A673 (cell line): Measurements from ENCODE around the gene POLR1G.

ENCODE experiments used
- CTCF ChIP-seq: fragments of 300-800, 200-600 bp; sonication (generic); conservative IDR thresholded peaks from 2 replicates; pipeline ENCODE4 v1.5.1; 2017; ENCODE audit warnings: low read depth, mild to moderate bottlenecking, antibody characterized with exemption, low read length, moderate library complexity, mixed read lengths
- EZH2 ChIP-seq: fragments of 200-600 bp; sonication (generic); IDR thresholded peaks from 2 replicates; pipeline ENCODE4 v1.6.1; 2017; ENCODE audit warnings: borderline replicate concordance, low read depth, mild to moderate bottlenecking, mixed read lengths, antibody characterized with exemption, low read length; ENCODE audit not compliant: poor library complexity, severe bottlenecking

- TF ChIP-seq CTCF = no peak
- TF ChIP-seq EZH2 = no peak
These were observed 42.4 kb downstream of the POLR1G start for GRCh38 chr19:45448887-45449299.
